ENCODE data around the gene MIX23. TPM values are rescaled to one million over a fixed set of nuclear protein-coding genes. Genes with fewer than 3 reads are reported as not detected.

Gene MIX23
- total RNA-seq, 2 donors from 2014 or later = 13.8 to 16.8 TPM

- Histone ChIP-seq H3K9me3 (no peaks in the 10 kb centered on the region), H3K36me3 (no peaks in the 10 kb centered on the region), H3K4me3 (no peak overlapping the region), H3K27me3 (replicated peaks; ENCODE audit: insufficient read depth) (no peaks in the 10 kb centered on the region), H3K27ac (no peak overlapping the region), H3K4me1 (replicated peaks) (no peaks in the 10 kb centered on the region)
- intact Hi-C loops (cut with DNase I) = loop anchor here (10.0 kb wide), 1 partner anchor 86 kb away; no protein-coding TSS in a partner anchor
- TF ChIP-seq CTCF (IDR thresholded peaks at IDR 0.05) (no peak), POLR2AphosphoS5 (IDR thresholded peaks at IDR 0.05) (no peak), POLR2A (IDR thresholded peaks at IDR 0.05) (no peak)
- no peak for DNase-seq (ENCODE audit: low spot score)
- 76% methylated on average over 5 of the region's 5 CpGs for WGBS
Measured at GRCh38 chr3:122350814-122351418, 32.1 kb downstream of the MIX23 start.

DNA sequence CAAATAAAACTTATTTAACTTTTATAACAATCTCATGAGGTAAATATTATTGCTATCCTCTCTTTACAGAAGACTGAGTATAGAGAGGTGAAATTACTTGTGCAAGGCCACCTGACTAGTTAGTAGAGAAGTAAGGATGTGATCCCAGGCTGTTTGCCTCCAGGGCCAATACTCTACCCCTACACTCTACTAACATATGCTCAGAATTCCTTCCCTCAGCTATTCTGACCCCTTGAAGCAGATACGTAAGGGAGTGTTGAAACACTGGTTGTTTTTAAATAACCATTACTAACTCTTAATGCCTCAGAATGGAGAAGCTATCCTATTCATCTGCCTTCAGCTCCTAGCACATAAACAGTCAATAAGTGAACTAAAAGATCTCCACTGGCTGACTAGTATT, 33.9 kb downstream of the MIX23 start:
- intact Hi-C loops (cut with DNase I) = no loop called here
- DNase-seq (ENCODE audit: low spot score) = no peak
- no peaks in the 10 kb centered on the region for H3K4me1 ChIP-seq (replicated peaks)
- WGBS = 94% methylated on average over 1 of the region's 1 CpG
- H3K27ac ChIP-seq = no peak overlapping the region
- TF ChIP-seq CTCF (IDR thresholded peaks at IDR 0.05) (no peak), POLR2AphosphoS5 (IDR thresholded peaks at IDR 0.05) (no peak), POLR2A (IDR thresholded peaks at IDR 0.05) (no peak)
- H3K27me3 ChIP-seq (replicated peaks; ENCODE audit: insufficient read depth) = no peaks in the 10 kb centered on the region
- H3K4me3 ChIP-seq = no peak overlapping the region
- no peaks in the 10 kb centered on the region for H3K9me3 ChIP-seq
- H3K36me3 ChIP-seq = no peaks in the 10 kb centered on the region

DNA sequence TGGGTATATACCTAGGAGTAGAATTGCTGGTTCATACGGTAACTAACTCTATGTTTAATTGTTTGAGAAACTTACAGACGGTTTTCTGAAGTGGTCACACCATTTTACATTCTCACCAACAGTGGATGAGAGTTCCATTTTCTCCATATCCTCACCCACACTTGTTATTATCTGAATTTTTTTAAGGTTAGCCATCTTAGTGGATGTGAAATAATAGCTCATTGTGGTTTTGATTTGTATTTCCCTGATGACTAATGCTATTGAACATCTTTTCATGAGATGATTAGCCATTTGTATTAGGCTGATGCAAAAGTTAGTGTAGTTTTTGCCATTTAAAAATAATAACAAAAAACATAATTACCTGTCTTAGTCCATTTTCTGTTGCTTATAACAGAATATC, 39.4 kb downstream of the MIX23 start:
- Histone ChIP-seq H3K4me1 (replicated peaks) (no peaks in the 10 kb centered on the region), H3K9me3 (no peaks in the 10 kb centered on the region), H3K27me3 (replicated peaks; ENCODE audit: insufficient read depth) (no peaks in the 10 kb centered on the region), H3K27ac (no peak overlapping the region), H3K4me3 (no peak overlapping the region), H3K36me3 (no peaks in the 10 kb centered on the region)
- intact Hi-C loops (cut with DNase I) = no loop called here
- no peak for TF ChIP-seq POLR2AphosphoS5 (IDR thresholded peaks at IDR 0.05)
- WGBS = 76% methylated on average over 2 of the region's 2 CpGs
- no peak for DNase-seq (ENCODE audit: low spot score)

DNA sequence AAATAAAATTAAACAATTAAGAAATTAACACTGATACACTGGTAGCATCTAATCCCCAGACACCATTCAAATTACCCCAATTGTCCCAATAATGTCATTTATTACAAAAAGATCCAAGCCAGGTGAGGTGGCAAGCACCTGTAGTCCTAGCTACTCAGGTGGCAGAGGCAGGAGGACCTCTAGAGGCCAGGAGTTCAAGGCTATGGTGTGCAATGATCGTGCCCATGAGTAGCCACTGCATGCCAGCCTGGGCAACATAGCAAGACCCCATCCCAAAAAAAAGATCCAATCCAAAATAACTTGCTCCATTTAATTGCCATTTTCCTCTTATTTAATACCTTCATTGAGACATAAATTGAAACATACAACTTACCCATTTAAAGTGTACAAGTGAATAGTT, 40.2 kb downstream of the MIX23 start:
- H3K4me1 ChIP-seq (replicated peaks) = no peaks in the 10 kb centered on the region
- H3K4me3 ChIP-seq = no peak overlapping the region
- DNase-seq (ENCODE audit: low spot score) = no peak
- H3K27ac ChIP-seq = no peak overlapping the region
- intact Hi-C loops (cut with DNase I) = no loop called here
- H3K36me3 ChIP-seq = no peaks in the 10 kb centered on the region
- no peak for TF ChIP-seq POLR2AphosphoS5 (IDR thresholded peaks at IDR 0.05)
- no peak for TF ChIP-seq POLR2A (IDR thresholded peaks at IDR 0.05)
- no peak for TF ChIP-seq CTCF (IDR thresholded peaks at IDR 0.05)
- 94% methylated on average over 1 of the region's 1 CpG for whole genome bisulfite sequencing
- H3K9me3 ChIP-seq = no peaks in the 10 kb centered on the region
- H3K27me3 ChIP-seq (replicated peaks; ENCODE audit: insufficient read depth) = no peaks in the 10 kb centered on the region

GRCh38 chr3:122332551-122332950, 50.5 kb downstream of the MIX23 start:
- H3K4me3 ChIP-seq = no peak overlapping the region
- intact Hi-C loops (cut with DNase I) = no loop called here
- no peaks in the 10 kb centered on the region for H3K27me3 ChIP-seq (replicated peaks; ENCODE audit: insufficient read depth)
- H3K36me3 ChIP-seq = no peaks in the 10 kb centered on the region
- no peaks in the 10 kb centered on the region for H3K4me1 ChIP-seq (replicated peaks)
- no peak for DNase-seq (ENCODE audit: low spot score)
- 91% methylated on average over 8 of the region's 8 CpGs for WGBS
- TF ChIP-seq POLR2AphosphoS5 (IDR thresholded peaks at IDR 0.05) (no peak), CTCF (IDR thresholded peaks at IDR 0.05) (no peak), POLR2A (IDR thresholded peaks at IDR 0.05) (no peak)
- H3K27ac ChIP-seq = no peak overlapping the region
- no peaks in the 10 kb centered on the region for H3K9me3 ChIP-seq
